BE2C (cell line): ENCODE measurements around the gene CHID1.
A peak's percentile ranks its signal among the peaks of the same experiment; 100 is the strongest.

Source experiments
- DNase-seq: peaks from one replicate; pipeline ENCODE4 v3.0.0-alpha.2; 2020
- H3K27me3 ChIP-seq: fragments of 250-450 bp; sonication (Bioruptor Pico); 2 replicates; pipeline ENCODE4 v1.5.1; 2020; ENCODE audit warnings: mild to moderate bottlenecking
- H3K36me3 ChIP-seq: fragments of 250-450 bp; sonication (Bioruptor Pico); 2 replicates; pipeline ENCODE4 v1.5.1; 2020; ENCODE audit warnings: mild to moderate bottlenecking
- H3K4me1 ChIP-seq: fragments of 250-450 bp; sonication (Bioruptor Pico); 2 replicates; pipeline ENCODE4 v1.5.1; 2020
- H3K4me3 ChIP-seq: 2 replicates; pipeline ENCODE4 v1.5.1; 2011; ENCODE audit warnings: low read depth, low read length
- H3K9me3 ChIP-seq: fragments of 250-450 bp; sonication (Bioruptor Pico); 2 replicates; pipeline ENCODE4 v1.5.1; 2020
- TF ChIP-seq, protein P1 (sequence below): IDR thresholded peaks from 2 replicates; pipeline ENCODE4 v1.5.1; 2012; ENCODE audit warnings: mild to moderate bottlenecking, low read depth, low read length

Gene CHID1

DNA sequence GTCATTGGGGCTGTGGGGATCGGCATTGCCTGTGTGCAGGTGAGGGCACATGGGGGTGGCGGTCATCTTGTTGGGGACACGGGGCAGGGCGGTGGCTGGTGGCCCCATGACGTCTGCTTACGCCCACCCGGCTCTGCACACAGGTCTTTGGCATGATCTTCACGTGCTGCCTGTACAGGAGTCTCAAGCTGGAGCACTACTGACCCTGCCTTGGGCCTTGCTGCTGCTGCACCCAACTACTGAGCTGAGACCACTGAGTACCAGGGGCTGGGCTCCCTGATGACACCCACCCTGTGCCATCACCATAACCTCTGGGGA is 72.7 kb downstream of the CHID1 start:
- Histone ChIP-seq H3K4me3 (no peak overlapping the region), H3K36me3 (peaks cover 16% of the 10 kb centered on the region), H3K9me3 (no peaks in the 10 kb centered on the region), H3K27me3 (no peaks in the 10 kb centered on the region), H3K4me1 (no peaks in the 10 kb centered on the region)
- TF ChIP-seq, protein P1, sequence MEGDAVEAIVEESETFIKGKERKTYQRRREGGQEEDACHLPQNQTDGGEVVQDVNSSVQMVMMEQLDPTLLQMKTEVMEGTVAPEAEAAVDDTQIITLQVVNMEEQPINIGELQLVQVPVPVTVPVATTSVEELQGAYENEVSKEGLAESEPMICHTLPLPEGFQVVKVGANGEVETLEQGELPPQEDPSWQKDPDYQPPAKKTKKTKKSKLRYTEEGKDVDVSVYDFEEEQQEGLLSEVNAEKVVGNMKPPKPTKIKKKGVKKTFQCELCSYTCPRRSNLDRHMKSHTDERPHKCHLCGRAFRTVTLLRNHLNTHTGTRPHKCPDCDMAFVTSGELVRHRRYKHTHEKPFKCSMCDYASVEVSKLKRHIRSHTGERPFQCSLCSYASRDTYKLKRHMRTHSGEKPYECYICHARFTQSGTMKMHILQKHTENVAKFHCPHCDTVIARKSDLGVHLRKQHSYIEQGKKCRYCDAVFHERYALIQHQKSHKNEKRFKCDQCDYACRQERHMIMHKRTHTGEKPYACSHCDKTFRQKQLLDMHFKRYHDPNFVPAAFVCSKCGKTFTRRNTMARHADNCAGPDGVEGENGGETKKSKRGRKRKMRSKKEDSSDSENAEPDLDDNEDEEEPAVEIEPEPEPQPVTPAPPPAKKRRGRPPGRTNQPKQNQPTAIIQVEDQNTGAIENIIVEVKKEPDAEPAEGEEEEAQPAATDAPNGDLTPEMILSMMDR: no peak
- DNase-seq: no peak

DNA sequence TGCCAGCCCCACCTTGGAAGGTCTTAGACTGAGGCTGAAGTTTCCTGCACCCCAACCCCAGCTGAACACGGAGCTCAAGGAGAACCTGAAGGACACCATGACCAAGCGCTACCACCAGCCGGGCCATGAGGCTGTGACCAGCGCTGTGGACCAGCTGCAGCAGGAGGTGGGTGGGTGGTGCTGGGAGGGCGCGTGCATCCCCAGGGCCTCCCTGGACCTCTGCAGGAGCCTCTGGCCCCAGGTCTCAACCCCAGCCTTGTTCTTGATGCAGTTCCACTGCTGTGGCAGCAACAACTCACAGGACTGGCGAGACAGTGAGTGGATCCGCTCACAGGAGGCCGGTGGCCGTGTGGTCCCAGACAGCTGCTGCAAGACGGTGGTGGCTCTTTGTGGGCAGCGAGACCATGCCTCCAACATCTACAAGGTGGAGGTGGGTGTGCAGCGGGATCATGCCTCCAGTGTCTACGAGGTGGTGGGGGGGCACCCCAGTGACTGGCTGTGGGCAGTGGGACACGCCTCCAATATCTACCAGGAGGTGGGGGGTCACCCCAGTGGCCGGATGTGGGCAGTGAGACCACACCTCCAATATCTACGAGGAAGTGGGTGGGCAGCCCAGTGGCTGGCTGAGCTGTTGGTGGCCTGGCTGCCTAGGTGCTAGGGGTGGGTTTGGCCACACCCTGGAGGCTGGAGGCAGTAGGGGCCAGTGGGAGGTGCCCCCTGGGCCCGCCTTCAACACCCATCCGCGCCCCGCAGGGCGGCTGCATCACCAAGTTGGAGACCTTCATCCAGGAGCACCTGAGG is 73.2 kb downstream of the CHID1 start:
- H3K27me3 ChIP-seq: no peaks in the 10 kb centered on the region

DNA sequence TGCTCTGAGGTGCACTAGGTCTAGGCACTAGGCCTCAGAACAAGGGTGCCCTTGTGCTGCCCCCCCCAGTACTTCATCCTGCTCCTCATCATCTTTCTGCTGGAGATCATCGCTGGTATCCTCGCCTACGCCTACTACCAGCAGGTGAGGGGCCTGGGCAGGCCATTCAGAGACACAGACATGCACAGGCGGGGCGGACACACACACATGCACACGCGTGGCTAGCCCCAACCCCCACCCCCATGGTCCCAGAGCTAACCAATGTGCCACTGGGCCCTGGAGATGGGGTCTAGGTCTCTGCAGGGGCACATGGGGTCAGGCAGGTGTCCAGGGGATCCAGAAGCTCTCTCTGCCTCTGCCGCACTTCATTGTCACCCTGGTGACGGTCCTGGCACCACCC is 73.9 kb downstream of the CHID1 start:
- Histone ChIP-seq H3K4me3 (no peak overlapping the region), H3K4me1 (0 out of 2 replicates have a peak, but pooled peaks cover under 1% of the 10 kb centered on the region), H3K9me3 (no peaks in the 10 kb centered on the region), H3K36me3 (peaks cover 16% of the 10 kb centered on the region), H3K27me3 (no peaks in the 10 kb centered on the region)
- TF ChIP-seq, protein P1: no peak
- DNase-seq: no peak

More for the DNA sequence above, 73.2 kb downstream of the CHID1 start:
- Histone ChIP-seq H3K9me3 (no peaks in the 10 kb centered on the region), H3K4me1 (no peaks in the 10 kb centered on the region), H3K4me3 (no peak overlapping the region), H3K36me3 (peaks cover 16% of the 10 kb centered on the region)
- no peak for DNase-seq
- TF ChIP-seq, protein P1: no peak

DNA sequence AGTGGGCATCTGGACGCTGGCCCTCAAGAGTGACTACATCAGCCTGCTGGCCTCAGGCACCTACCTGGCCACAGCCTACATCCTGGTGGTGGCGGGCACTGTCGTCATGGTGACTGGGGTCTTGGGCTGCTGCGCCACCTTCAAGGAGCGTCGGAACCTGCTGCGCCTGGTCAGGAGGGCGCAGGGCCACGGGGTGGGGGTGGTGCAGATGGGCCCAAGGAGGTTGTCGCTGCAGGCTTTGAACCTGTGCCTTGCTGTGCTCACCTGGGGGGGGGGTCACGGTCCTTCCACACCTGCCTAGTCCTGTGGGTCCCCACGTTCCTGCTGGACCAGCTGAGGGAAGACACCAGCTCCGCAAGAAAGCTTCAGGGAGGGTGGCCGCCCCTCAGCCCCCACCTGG is 74.3 kb downstream of the CHID1 start:
- H3K36me3 ChIP-seq: peaks cover 16% of the 10 kb centered on the region
- peaks cover under 1% of the 10 kb centered on the region; the same call in 1 of the 2 replicates for H3K27me3 ChIP-seq
- no peak for DNase-seq
- H3K4me1 ChIP-seq: peaks cover 5% of the 10 kb centered on the region; the same call in 1 of the 2 replicates
- H3K9me3 ChIP-seq: no peaks in the 10 kb centered on the region
- no peak overlapping the region for H3K4me3 ChIP-seq
- TF ChIP-seq, protein P1: no peak

DNA sequence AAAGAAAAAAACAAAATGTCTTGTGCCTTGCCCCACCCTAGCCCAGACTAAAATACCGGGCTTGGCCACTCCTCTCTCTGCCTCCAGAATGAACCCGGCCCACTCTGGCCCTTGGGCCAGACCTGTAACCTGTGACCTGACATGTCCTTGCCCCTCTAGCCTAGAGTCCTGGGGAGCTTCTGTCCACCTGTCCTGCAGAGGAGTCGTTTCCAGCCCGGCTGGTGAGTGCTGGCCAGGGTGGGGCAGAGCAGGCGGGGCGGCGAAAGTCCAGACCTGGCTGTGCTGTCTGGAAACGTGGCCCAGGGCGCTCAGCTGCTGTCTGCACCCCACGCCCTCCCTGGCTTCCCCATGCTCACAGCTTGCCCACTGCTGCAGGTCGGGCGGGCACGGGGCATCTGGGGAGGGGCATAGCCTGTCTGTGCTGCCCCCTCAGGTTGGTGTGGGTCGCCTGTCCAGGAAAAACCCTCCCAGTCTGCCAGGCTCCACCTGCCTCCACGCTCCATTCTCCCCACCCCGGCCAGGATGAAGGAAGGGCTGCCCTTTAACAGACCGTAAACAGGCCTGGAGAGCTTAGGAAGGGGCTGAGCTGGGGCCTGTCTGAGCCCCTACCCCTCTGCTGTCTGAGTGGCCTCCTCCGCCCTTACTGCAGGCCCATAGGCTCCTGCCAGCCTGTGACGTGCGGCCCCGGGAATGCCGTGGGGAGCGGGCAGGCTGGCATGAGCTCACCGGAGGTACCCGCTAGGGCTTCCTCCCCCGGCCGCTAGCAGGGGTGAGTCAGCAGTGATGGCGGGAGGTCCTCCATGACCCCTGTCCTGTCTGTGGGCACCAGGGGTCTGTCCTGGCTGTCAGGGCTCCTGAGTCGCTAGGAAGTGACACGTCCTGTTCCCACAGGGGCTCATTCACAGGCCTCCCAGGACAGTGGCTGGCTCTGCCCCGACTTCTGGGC is 76.0 kb downstream of the CHID1 start:
- Histone ChIP-seq H3K9me3 (no peaks in the 10 kb centered on the region), H3K4me1 (peaks cover 15% of the 10 kb centered on the region), H3K36me3 (peaks cover 12% of the 10 kb centered on the region), H3K4me3 (no peak overlapping the region; the same call in none of the 2 replicates), H3K27me3 (peaks cover 12% of the 10 kb centered on the region)
- no peak for DNase-seq
- TF ChIP-seq, protein P1: no peak

DNA sequence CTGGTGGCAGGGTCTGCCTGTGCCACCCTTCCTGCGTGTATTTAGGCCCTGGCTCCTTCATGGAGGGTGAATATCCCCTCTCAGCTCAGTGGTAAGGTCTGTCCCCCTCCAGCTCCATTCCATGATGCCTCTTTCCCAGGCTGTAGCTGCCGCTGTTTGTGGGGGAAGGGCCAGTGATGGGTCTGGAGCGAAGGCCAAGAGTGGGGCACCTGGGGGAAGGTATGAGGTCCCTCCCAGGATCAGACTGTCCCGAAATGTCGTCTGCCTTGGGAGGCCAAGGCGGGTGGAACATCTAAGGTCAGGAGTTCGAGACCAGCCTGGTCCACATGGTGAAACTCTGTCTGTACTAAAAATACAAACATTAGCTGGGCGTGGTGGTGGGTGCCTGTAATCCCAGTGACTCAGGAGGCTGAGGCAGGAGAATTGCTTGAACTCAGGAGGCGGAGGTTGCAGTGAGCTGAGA is 76.7 kb downstream of the CHID1 start:
- TF ChIP-seq, protein P1: no peak
- peaks cover 18% of the 10 kb centered on the region for H3K27me3 ChIP-seq
- H3K4me3 ChIP-seq: peak overlapping the region; percentile 58
- peaks cover 15% of the 10 kb centered on the region for H3K4me1 ChIP-seq
- peaks cover 5% of the 10 kb centered on the region for H3K36me3 ChIP-seq
- DNase-seq: no peak
- H3K9me3 ChIP-seq: no peaks in the 10 kb centered on the region
